ENCODE results near the gene PKLR. TPM values are rescaled to one million over a fixed set of nuclear protein-coding genes. Genes with fewer than 3 reads are reported as not detected.
"Not testable (repeated sequence)": the region's sequence is repeated elsewhere in the genome, so short reads cannot be mapped to it uniquely, and the experiment has no call there.

The PKLR gene
- total RNA-seq, 1 donor from 2014 or later, result not detected

GRCh38 chr1:155294520-155295182, 6.6 kb downstream of the PKLR start:
- DNase-seq (ENCODE audit: missing footprints), result no peak
- intact Hi-C loops (cut with DNase I), result no loop called here
- peak; percentile 17 for ATAC-seq

GRCh38 chr1:155293086-155293749, 8.0 kb downstream of the PKLR start:
- ATAC-seq, result no peak
- intact Hi-C loops (cut with DNase I), result no loop called here
- DNase-seq (ENCODE audit: missing footprints), result no peak

GRCh38 chr1:155291006-155291405, 10.2 kb downstream of the PKLR start:
- intact Hi-C loops (cut with DNase I); DNase-seq (ENCODE audit: missing footprints): not testable (repeated sequence)

GRCh38 chr1:155287987-155288543, 13.2 kb downstream of the PKLR start:
- no peak for ATAC-seq
- intact Hi-C loops (cut with DNase I), result no loop called here
- DNase-seq (ENCODE audit: missing footprints), result no peak

More at GRCh38 chr1:155291006-155291405, 10.2 kb downstream of the PKLR start:
- ATAC-seq, result not testable (repeated sequence)

GRCh38 chr1:155286544-155286943, 14.7 kb downstream of the PKLR start:
- intact Hi-C loops (cut with DNase I), result no loop called here
- ATAC-seq (no peak), DNase-seq (ENCODE audit: missing footprints) (no peak)

GRCh38 chr1:155285631-155286044, 15.6 kb downstream of the PKLR start:
- no peak for DNase-seq (ENCODE audit: missing footprints)
- no peak for ATAC-seq
- intact Hi-C loops (cut with DNase I), result no loop called here

GRCh38 chr1:155285063-155285462, 16.2 kb downstream of the PKLR start:
- ATAC-seq (peak; percentile 10), DNase-seq (ENCODE audit: missing footprints) (no peak)
- intact Hi-C loops (cut with DNase I), result no loop called here

GRCh38 chr1:155284476-155284875, 16.8 kb downstream of the PKLR start:
- intact Hi-C loops (cut with DNase I), result no loop called here
- ATAC-seq (no peak), DNase-seq (ENCODE audit: missing footprints) (no peak)

- DNase-seq (ENCODE audit: missing footprints), result no peak
- no peak for ATAC-seq
- intact Hi-C loops (cut with DNase I), result no loop called here
Measured at GRCh38 chr1:155282488-155283091, 18.6 kb downstream of the PKLR start.

GRCh38 chr1:155279268-155279667, 22.0 kb downstream of the PKLR start:
- DNase-seq (ENCODE audit: missing footprints), result no peak
- ATAC-seq, result no peak
- intact Hi-C loops (cut with DNase I), result no loop called here

- intact Hi-C loops (cut with DNase I), result no loop called here
- ATAC-seq, result no peak
- no peak for DNase-seq (ENCODE audit: missing footprints)
Measured at GRCh38 chr1:155278689-155279160, 22.5 kb downstream of the PKLR start.

GRCh38 chr1:155277902-155278688, 23.1 kb downstream of the PKLR start:
- no peak for DNase-seq (ENCODE audit: missing footprints)
- intact Hi-C loops (cut with DNase I), result loop anchor here (1.0 kb wide), 2 partner anchors 29 to 46 kb away; no protein-coding TSS in a partner anchor
- no peak for ATAC-seq

GRCh38 chr1:155277070-155277901, 24.0 kb downstream of the PKLR start, which contains the start of gene HCN3:
Gene HCN3, plus strand, starts transcription at chr1:155277463. Its CDS starts 128 bp downstream, at chr1:155277591.
- intact Hi-C loops (cut with DNase I), result loop anchor here (1.0 kb wide), 2 partner anchors 30 to 47 kb away; no protein-coding TSS in a partner anchor
- ATAC-seq (peak; percentile 91), DNase-seq (ENCODE audit: missing footprints) (peak; percentile 98)

GRCh38 chr1:155273343-155274245, 27.6 kb downstream of the PKLR start, which contains the start of gene CLK2:
Gene CLK2, minus strand, starts transcription at chr1:155273504. Its CDS starts 2,527 bp downstream, at chr1:155270977.
- intact Hi-C loops (cut with DNase I), result loop anchor here (1.0 kb wide), 1 partner anchor 11 kb away; the partner anchor contains the start of gene SCAMP3
- ATAC-seq (peak; percentile 92), DNase-seq (ENCODE audit: missing footprints) (peak; percentile 98)

- ATAC-seq (peak; percentile 22), DNase-seq (ENCODE audit: missing footprints) (no peak)
- intact Hi-C loops (cut with DNase I), result loop anchor here (1.0 kb wide), 1 partner anchor 10 kb away; the partner anchor contains the start of gene SCAMP3
Measured at GRCh38 chr1:155272466-155273342, 28.5 kb downstream of the PKLR start.

GRCh38 chr1:155269381-155269780, 31.9 kb downstream of the PKLR start:
- DNase-seq (ENCODE audit: missing footprints) (no peak), ATAC-seq (no peak)
- intact Hi-C loops (cut with DNase I), result no loop called here

Data from Right ventricle myocardium inferior (tissue), 1 donor.